K562 (cell line): Measurements from ENCODE around the gene ANKMY1. TPM values are rescaled to one million over a fixed set of nuclear protein-coding genes. Genes with fewer than 3 reads are reported as not detected.

Experiments
- ATAC-seq: fragments of 200-7000 bp; cut with Tn5 transposase; 3 replicates; pipeline ENCODE4 v1.9.1; 2020; ENCODE audit warnings: moderate library complexity
- BruUV-seq: library from RNA; stranded (reverse); fragments of 400-500 nt; replicated peaks from 2 replicates; lab custom pipeline; 2021; lab: Mats Ljungman, UMichigan
- CTCF ChIA-PET: fragments of 300-600 bp; formaldehyde crosslinking; extraction: SDS; loops from one replicate; lab custom pipeline; 2021; ENCODE audit warnings: low intra/inter-chr PET ratio; lab: Yijun Ruan, JAX
- POLR2A ChIA-PET: fragments of 300-600, 350-650 bp; sonication (Branson Sonifier 250); formaldehyde crosslinking; extraction: SDS; loops from one replicate; lab custom pipeline; 2021; ENCODE audit warnings: antibody characterized with exemption, inconsistent platforms; lab: Yijun Ruan, JAX
- DNase-seq, 4 experiments: peaks; one replicate each; pipeline versions ENCODE4 v3.0.0 to v3.0.0-alpha.2; 2011 to 2018; ENCODE audit warnings: low spot score in 3 of 4, mixed read lengths in 3 of 4; ENCODE audit errors: extremely low read depth in 1 of 4
- FAIRE-seq: peaks from 2 replicates; lab custom pipeline; 2011; peaks lifted over from hg19 to GRCh38; lab: Jason Lieb, UNC
- H2AFZ ChIP-seq: 2 replicates; pipeline ENCODE4 v1.6.0; 2011; ENCODE audit warnings: low read depth, low read length, control low read depth, inconsistent platforms
- H3K27ac ChIP-seq: fragments of 200-600 bp; 3 replicates; pipeline ENCODE4 v1.8.0; 2011; ENCODE audit warnings: low read depth, mild to moderate bottlenecking, control low read depth, inconsistent platforms, low read length, moderate library complexity, mixed read lengths; ENCODE audit errors: extremely low read depth
- H3K27me3 ChIP-seq, 2 experiments: fragments of 300-600 bp in 1 of 2; 2 replicates in 1 of 2; 3 replicates in 1 of 2; pipeline versions ENCODE4 v1.6.0 to v1.8.0; 2011; ENCODE audit warnings: inconsistent platforms in 2 of 2, low read length in 2 of 2, mild to moderate bottlenecking in 1 of 2, mixed read lengths in 1 of 2, moderate library complexity in 1 of 2; ENCODE audit not compliant: control insufficient read depth in 2 of 2, insufficient read depth in 2 of 2
- H3K36me3 ChIP-seq: fragments of 300-600 bp; 3 replicates; pipeline ENCODE4 v1.8.0; 2011; ENCODE audit warnings: mild to moderate bottlenecking, low read length, inconsistent platforms; ENCODE audit not compliant: control insufficient read depth, insufficient read depth
- H3K4me1 ChIP-seq, 2 experiments: fragments of 200-600 bp in 1 of 2; replicated peaks in 1 of 2; 2 replicates in 1 of 2; 3 replicates in 1 of 2; pipeline versions ENCODE4 v1.5.1 to v1.8.0; 2011; ENCODE audit warnings: inconsistent platforms in 2 of 2, low read length in 2 of 2, mild to moderate bottlenecking in 1 of 2, mixed read lengths in 1 of 2, moderate library complexity in 1 of 2; ENCODE audit not compliant: control insufficient read depth in 2 of 2, insufficient read depth in 2 of 2
- H3K4me2 ChIP-seq: 2 replicates; pipeline ENCODE4 v1.6.1; 2011; ENCODE audit warnings: low read length, control low read depth, inconsistent platforms, mixed read lengths; ENCODE audit not compliant: insufficient read depth
- H3K4me3 ChIP-seq: fragments of 200-600 bp; sonication (generic), shearing (Covaris generic); 2 replicates; pipeline ENCODE4 v1.5.1; 2016; ENCODE audit warnings: control low read depth, inconsistent platforms
- H3K79me2 ChIP-seq: fragments of 200-600 bp; 3 replicates; pipeline ENCODE4 v1.8.0; 2011; ENCODE audit warnings: low read length, inconsistent platforms; ENCODE audit not compliant: control insufficient read depth, insufficient read depth
- H3K9ac ChIP-seq, 2 experiments: 2 replicates each; pipeline versions ENCODE4 v1.6.0 to v1.6.1; 2011; ENCODE audit warnings: low read depth in 2 of 2, low read length in 2 of 2, control low read depth in 1 of 2, inconsistent platforms in 1 of 2, mild to moderate bottlenecking in 1 of 2, mixed read lengths in 1 of 2; ENCODE audit not compliant: insufficient read depth in 1 of 2
- H3K9me1 ChIP-seq: one replicate; pipeline ENCODE4 v1.6.0; 2011; ENCODE audit warnings: inconsistent platforms, mild to moderate bottlenecking, low read length, moderate library complexity; ENCODE audit not compliant: control insufficient read depth, insufficient read depth
- H3K9me3 ChIP-seq: replicated peaks from 2 replicates; pipeline ENCODE4 v1.5.1; 2011; ENCODE audit warnings: low read depth, low read length, inconsistent platforms; ENCODE audit not compliant: control insufficient read depth, insufficient read depth
- H4K20me1 ChIP-seq: replicated peaks from 2 replicates; pipeline ENCODE4 v1.6.1; 2011; ENCODE audit warnings: low read length, inconsistent platforms, mixed read lengths; ENCODE audit not compliant: control insufficient read depth, insufficient read depth
- ARID1B ChIP-seq: fragments of 450-650 bp; IDR thresholded peaks from 2 replicates; pipeline ENCODE4 v1.6.1; 2016; ENCODE audit warnings: antibody characterized with exemption, mild to moderate bottlenecking, inconsistent platforms
- ARNT ChIP-seq, 2 experiments: fragments of 450-650 bp; IDR thresholded peaks; 2 replicates each; pipeline ENCODE4 v1.6.1; 2016; ENCODE audit warnings: mild to moderate bottlenecking in 1 of 2
- ESRRA ChIP-seq: fragments of 450-650 bp; IDR thresholded peaks from 2 replicates; pipeline ENCODE4 v1.6.1; 2014; ENCODE audit warnings: low read depth, mild to moderate bottlenecking, moderate library complexity, borderline replicate concordance
- GABPB1 ChIP-seq: sonication (generic); formaldehyde crosslinking; IDR thresholded peaks from 2 replicates; pipeline ENCODE4 v1.8.0; 2022; ENCODE audit warnings: mild to moderate bottlenecking, missing genetic modification reagents
- MXI1 ChIP-seq: IDR thresholded peaks from 2 replicates; pipeline ENCODE4 v1.6.1; 2011; ENCODE audit warnings: low read depth, mild to moderate bottlenecking, improper control_type of control experiment, low read length
- NFATC3 ChIP-seq: fragments of 450-650 bp; IDR thresholded peaks from 2 replicates; pipeline ENCODE4 v1.6.1; 2017; ENCODE audit warnings: mild to moderate bottlenecking
- RCOR1 ChIP-seq, 2 experiments: IDR thresholded peaks; 2 replicates each; pipeline ENCODE4 v1.6.1; 2012; ENCODE audit warnings: low read depth in 2 of 2, low read length in 2 of 2, borderline replicate concordance in 1 of 2, improper control_type of control experiment in 1 of 2
- TAF9B ChIP-seq: fragments of 450-650 bp; IDR thresholded peaks from 2 replicates; pipeline ENCODE4 v1.6.1; 2018; ENCODE audit warnings: mild to moderate bottlenecking; ENCODE audit not compliant: partially characterized antibody
- ZBED1 ChIP-seq: IDR thresholded peaks from 2 replicates; pipeline ENCODE4 v1.6.1; 2014
- ZNF57 ChIP-seq: fragments of 450-650 bp; formaldehyde crosslinking; IDR thresholded peaks from 2 replicates; pipeline ENCODE4 v1.4.0; 2020; ENCODE audit warnings: mild to moderate bottlenecking, moderate library complexity
- WGBS: fragments of 100-300 bp; shearing (Covaris generic); methylation state at CpG from one replicate; pipeline ENCODE4 v1.1.6; 2016; ENCODE audit warnings: low coverage, mixed read lengths; ENCODE audit not compliant: insufficient coverage; ENCODE audit errors: missing lambda C conversion rate; 5-methylcytosine and 5-hydroxymethylcytosine counted together
- in situ Hi-C: fragments of 300-500 bp; cut with MboI; formaldehyde crosslinking; loops from 4 replicates; pipeline ENCODE4 v1.15.0; 2018; ENCODE audit warnings: inconsistent platforms, mixed read lengths
- intact Hi-C: fragments of 100-400 bp; cut with micrococcal nuclease; formaldehyde crosslinking; loops from 2 replicates; pipeline ENCODE4 v1.14.2; 2022
- polyA plus RNA-seq, 8 experiments: library from polyadenylated mRNA; depleted of rRNA in 4 of 8; stranded (reverse) in 5 of 8; unstranded in 3 of 8; fragments of >200 nt; fragmentation: Nextera tagmentation in 2 of 8; fragmentation: Illumina TruSeq in 1 of 8; extraction: Ambion mirVana in 2 of 8; extraction: Trizol in 1 of 8; gene quantifications; 2 replicates each; pipeline versions ENCODE4 v1.2.1 to v1.2.3, GENCODE V29; 2011 to 2014; ENCODE audit warnings: inconsistent platforms in 1 of 8, missing spikeins in 1 of 8
- total RNA-seq, 7 experiments: library from RNA; depleted of rRNA in 6 of 7; stranded (reverse); fragments of >200 nt in 6 of 7; fragmentation: Illumina TruSeq in 2 of 7; extraction: Trizol in 2 of 7; gene quantifications; 2 replicates each; pipeline versions ENCODE4 v1.2.1 to v1.2.3, GENCODE V29; 2011 to 2021; ENCODE audit warnings: low replicate concordance in 1 of 7

ANKMY1 gene
- total and polyA plus RNA-seq, 9 of the 15 experiments (the other 6 are each of a cell fraction or from before 2014, with no cell fraction given) = 0.75 to 15.1 (median 11.7) TPM

DNA sequence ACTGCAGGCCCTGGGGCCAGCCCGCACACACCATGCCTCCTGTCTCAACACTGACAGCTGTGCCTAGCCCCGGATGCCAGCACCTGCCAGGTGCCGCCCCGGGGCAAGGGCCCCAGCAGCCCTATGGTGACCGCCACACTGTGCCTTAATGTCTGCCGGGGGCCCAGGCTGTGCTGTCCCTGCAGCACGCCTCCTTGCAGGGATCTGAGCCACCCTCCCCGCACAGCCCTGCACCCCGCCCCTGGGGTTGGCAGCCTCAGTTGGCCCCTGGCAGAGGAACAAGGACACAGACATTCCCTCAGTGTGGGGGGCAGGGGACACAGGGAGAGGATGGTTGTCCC, 20.3 kb upstream of the ANKMY1 start:
- no TSS peak for BruUV-seq
- H4K20me1 ChIP-seq = no peaks in the 10 kb centered on the region; the same call in 1 of the 2 replicates

DNA sequence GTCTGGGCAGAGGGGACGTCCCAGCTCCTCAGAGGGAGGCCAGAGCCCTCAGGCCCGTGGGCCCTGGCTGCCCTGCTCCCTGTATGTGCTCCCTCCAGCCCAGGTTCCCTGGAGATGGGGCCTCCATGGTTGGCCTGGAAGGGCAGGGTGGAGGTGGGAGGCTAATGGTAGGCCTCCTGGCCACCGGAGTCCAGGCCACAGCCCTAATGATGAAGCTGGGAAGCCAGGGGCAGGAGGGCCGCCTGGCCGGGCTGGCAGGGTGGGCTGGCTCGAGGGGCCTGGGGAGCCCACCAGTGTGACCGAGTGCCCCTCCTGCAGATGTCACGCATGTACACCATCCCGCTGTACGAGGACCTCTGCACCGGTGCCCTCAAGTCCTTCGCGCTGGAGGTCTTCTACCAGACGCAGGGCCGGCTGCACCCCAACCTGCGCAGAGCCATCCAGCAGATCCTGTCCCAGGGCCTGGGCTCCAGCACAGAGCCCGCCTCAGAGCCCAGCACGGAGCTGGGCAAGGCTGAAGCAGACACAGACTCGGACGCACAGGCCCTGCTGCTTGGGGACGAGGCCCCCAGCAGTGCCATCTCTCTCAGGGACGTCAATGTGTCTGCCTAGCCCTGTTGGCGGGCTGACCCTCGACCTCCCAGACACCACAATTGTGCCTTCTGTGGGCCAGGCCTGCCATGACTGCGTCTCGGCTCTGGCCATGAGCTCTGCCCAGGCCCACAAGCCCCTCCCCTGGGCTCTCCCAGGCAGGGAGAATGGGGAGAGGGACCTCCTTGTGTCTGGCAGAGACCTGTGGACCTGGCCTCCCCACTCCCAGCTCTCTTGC, 19.7 kb upstream of the ANKMY1 start:
- Histone ChIP-seq H2AFZ (no peak overlapping the region), H3K9me1 (peaks cover 8% of the 10 kb centered on the region), H3K4me2 (no peak overlapping the region), H3K4me1 (peaks cover 22 to 34% of the 10 kb centered on the region in 2 experiments), H3K4me3 (no peak overlapping the region), H3K27ac (no peak overlapping the region), H3K27me3 (no peaks in the 10 kb centered on the region), H3K9ac (no peak overlapping the region; a peak in 1 of 4 replicates), H3K79me2 (peaks cover 15% of the 10 kb centered on the region), H3K9me3 (no peaks in the 10 kb centered on the region), H4K20me1 (no peaks in the 10 kb centered on the region; the same call in 1 of the 2 replicates), H3K36me3 (peaks cover 32% of the 10 kb centered on the region; the same call in 2 of the 3 replicates)
- ChIA-PET POLR2A (interaction anchor here (1.1 kb wide), 1 partner anchor 12 kb away, joined by 3 read pairs; no protein-coding TSS in a partner anchor), CTCF (no interaction called here)
- in situ Hi-C loops (no loop called here), intact Hi-C loops (no loop called here)
- no TSS peak for BruUV-seq
- ATAC-seq = no peak
- TF ChIP-seq ESRRA = no peak
- TF ChIP-seq TAF9B = no peak
- no peak for FAIRE-seq
- no peak for DNase-seq
- 88% methylated on average over 12 of the region's 26 CpGs for WGBS

More for the DNA sequence above, 20.3 kb upstream of the ANKMY1 start:
- Histone ChIP-seq H3K9ac (peak overlapping the region in 1 of 2 experiments; percentile 58; a peak in 1 of 4 replicates), H2AFZ (no peak overlapping the region), H3K4me2 (no peak overlapping the region), H3K4me1 (peaks cover 28 to 32% of the 10 kb centered on the region in 2 experiments), H3K27ac (no peak overlapping the region), H3K79me2 (peaks cover 20% of the 10 kb centered on the region), H3K4me3 (no peak overlapping the region), H3K9me3 (no peaks in the 10 kb centered on the region), H3K27me3 (no peaks in the 10 kb centered on the region), H3K9me1 (peaks cover 8% of the 10 kb centered on the region), H3K36me3 (peaks cover 35% of the 10 kb centered on the region; the same call in 2 of the 3 replicates)
- no peak for TF ChIP-seq RCOR1 (IDR thresholded peaks at IDR 0.05; ENCODE audit: borderline replicate concordance in 1 of 2, low read depth in 2 of 2, low read length in 2 of 2)
- TF ChIP-seq GABPB1 = no peak
- TF ChIP-seq MXI1 = no peak
- TF ChIP-seq ARID1B = no peak
- TF ChIP-seq ZNF57 = no peak
- no peak for TF ChIP-seq ARNT (IDR thresholded peaks at IDR 0.05)
- TF ChIP-seq ZBED1 = no peak
- TF ChIP-seq NFATC3 = no peak
- in situ Hi-C loops = no loop called here
- CTCF ChIA-PET = no interaction called here
- no CpG with 5 or more reads among the region's 9 CpGs for WGBS
- no peak for DNase-seq
- FAIRE-seq = no peak
- POLR2A ChIA-PET = interaction anchor here (1.1 kb wide), 1 partner anchor 12 kb away, joined by 3 read pairs; no protein-coding TSS in a partner anchor
- intact Hi-C loops = no loop called here
- no peak for ATAC-seq
